IPS DF 6.9 (cell line): Measurements from ENCODE around the gene STK33.

Source experiments
- DNase-seq: peaks from one replicate; pipeline ENCODE4 v3.0.0-alpha.2; 2013; ENCODE audit warnings: low read depth, low spot score
- H3K27ac ChIP-seq: one replicate; pipeline ENCODE4 v1.5.1; 2013; ENCODE audit warnings: low read length, control low read depth
- H3K27me3 ChIP-seq: 2 replicates; pipeline ENCODE4 v1.6.1; 2013; ENCODE audit warnings: mild to moderate bottlenecking, low read length; ENCODE audit not compliant: control insufficient read depth, insufficient read depth
- H3K36me3 ChIP-seq: 2 replicates; pipeline ENCODE4 v1.6.1; 2013; ENCODE audit warnings: low read length; ENCODE audit not compliant: control insufficient read depth, insufficient read depth
- H3K4me1 ChIP-seq: 2 replicates; pipeline ENCODE4 v1.6.1; 2013; ENCODE audit warnings: low read length; ENCODE audit not compliant: control insufficient read depth, insufficient read depth
- H3K4me3 ChIP-seq: 2 replicates; pipeline ENCODE4 v1.5.1; 2013; ENCODE audit warnings: mild to moderate bottlenecking, low read length
- H3K9me3 ChIP-seq: 2 replicates; pipeline ENCODE4 v1.6.1; 2013; ENCODE audit warnings: low read length, inconsistent platforms; ENCODE audit not compliant: control insufficient read depth, insufficient read depth
- WGBS: extraction: QIAGEN DNeasy Blood & Tissue Kit; methylation state at CpG from one replicate; pipeline ENCODE4 v1.1.7; 2013; ENCODE audit warnings: mixed read lengths, missing lambda C conversion rate; ENCODE audit not compliant: insufficient read length, insufficient coverage; 5-methylcytosine and 5-hydroxymethylcytosine counted together

Gene STK33

GRCh38 chr11:8593935-8594909, at the start of gene STK33:
Gene STK33, minus strand, starts transcription at chr11:8594228. Its CDS starts 119,323 bp downstream, at chr11:8474905.
- WGBS, result no CpG with 5 or more reads among the region's 55 CpGs
- H3K4me1 ChIP-seq, result no peaks in the 10 kb centered on the region
- no peaks in the 10 kb centered on the region for H3K36me3 ChIP-seq
- no peaks in the 10 kb centered on the region for H3K9me3 ChIP-seq
- DNase-seq, result no peak
- peak within 1 kb of the TSS; percentile 79; the same call in 1 of the 2 replicates for H3K4me3 ChIP-seq
- H3K27ac ChIP-seq, result no peak within 1 kb of the TSS
- no peaks in the 10 kb centered on the region for H3K27me3 ChIP-seq

- Histone ChIP-seq H3K27ac (no peak overlapping the region), H3K27me3 (no peaks in the 10 kb centered on the region), H3K9me3 (no peaks in the 10 kb centered on the region), H3K4me3 (no peak overlapping the region), H3K4me1 (peaks cover 10% of the 10 kb centered on the region), H3K36me3 (peaks cover 3% of the 10 kb centered on the region; the same call in 1 of the 2 replicates)
- no peak for DNase-seq
- WGBS, result no CpG with 5 or more reads among the region's 5 CpGs
These were observed 48.3 kb upstream of the STK33 start for GRCh38 chr11:8642196-8642841.

GRCh38 chr11:8641332-8641731, 47.3 kb upstream of the STK33 start:
- no peak overlapping the region for H3K4me3 ChIP-seq
- no peak overlapping the region for H3K27ac ChIP-seq
- DNase-seq, result no peak
- H3K9me3 ChIP-seq, result no peaks in the 10 kb centered on the region
- peaks cover 10% of the 10 kb centered on the region for H3K4me1 ChIP-seq
- H3K36me3 ChIP-seq, result peaks cover 3% of the 10 kb centered on the region; the same call in 1 of the 2 replicates
- no peaks in the 10 kb centered on the region for H3K27me3 ChIP-seq
- WGBS, result no CpG with 5 or more reads among the region's 2 CpGs

- peaks cover 3% of the 10 kb centered on the region; the same call in 1 of the 2 replicates for H3K36me3 ChIP-seq
- H3K4me1 ChIP-seq, result peaks cover 10% of the 10 kb centered on the region
- no peaks in the 10 kb centered on the region for H3K9me3 ChIP-seq
- no CpG with 5 or more reads among the region's 5 CpGs for WGBS
- no peak overlapping the region for H3K27ac ChIP-seq
- H3K4me3 ChIP-seq, result no peak overlapping the region
- DNase-seq, result no peak
- H3K27me3 ChIP-seq, result no peaks in the 10 kb centered on the region
These were observed 46.4 kb upstream of the STK33 start for GRCh38 chr11:8640267-8640906.

GRCh38 chr11:8639655-8640054, 45.6 kb upstream of the STK33 start:
- Histone ChIP-seq H3K9me3 (no peaks in the 10 kb centered on the region), H3K4me3 (no peak overlapping the region), H3K27ac (no peak overlapping the region), H3K27me3 (no peaks in the 10 kb centered on the region), H3K36me3 (peaks cover 3% of the 10 kb centered on the region; the same call in 1 of the 2 replicates), H3K4me1 (peaks cover 10% of the 10 kb centered on the region)
- DNase-seq, result no peak
- no CpG with 5 or more reads among the region's 3 CpGs for WGBS

- no peaks in the 10 kb centered on the region for H3K27me3 ChIP-seq
- peaks cover 3% of the 10 kb centered on the region; the same call in 1 of the 2 replicates for H3K36me3 ChIP-seq
- no CpG with 5 or more reads among the region's 5 CpGs for WGBS
- DNase-seq, result no peak
- H3K4me3 ChIP-seq, result no peak overlapping the region
- H3K4me1 ChIP-seq, result peaks cover 10% of the 10 kb centered on the region
- H3K27ac ChIP-seq, result no peak overlapping the region
- no peaks in the 10 kb centered on the region for H3K9me3 ChIP-seq
These were observed 44.3 kb upstream of the STK33 start for GRCh38 chr11:8638300-8638699.

- WGBS, result no CpG with 5 or more reads among the region's 2 CpGs
- H3K4me1 ChIP-seq, result peaks cover 9% of the 10 kb centered on the region
These were observed 42.1 kb upstream of the STK33 start for GRCh38 chr11:8636127-8636526.

GRCh38 chr11:8634498-8634897, 40.5 kb upstream of the STK33 start:
- H3K9me3 ChIP-seq, result no peaks in the 10 kb centered on the region
- WGBS, result no CpG with 5 or more reads among the region's 6 CpGs
- no peak for DNase-seq
- no peaks in the 10 kb centered on the region for H3K36me3 ChIP-seq
- no peak overlapping the region for H3K27ac ChIP-seq
- no peak overlapping the region for H3K4me3 ChIP-seq
- no peaks in the 10 kb centered on the region for H3K27me3 ChIP-seq
- H3K4me1 ChIP-seq, result no peaks in the 10 kb centered on the region

More at GRCh38 chr11:8636127-8636526, 42.1 kb upstream of the STK33 start:
- no peaks in the 10 kb centered on the region for H3K9me3 ChIP-seq
- no peak for DNase-seq
- H3K27me3 ChIP-seq, result no peaks in the 10 kb centered on the region
- no peaks in the 10 kb centered on the region for H3K36me3 ChIP-seq
- H3K4me3 ChIP-seq, result no peak overlapping the region
- H3K27ac ChIP-seq, result no peak overlapping the region

- no CpG with 5 or more reads among the region's 6 CpGs for WGBS
- no peak for DNase-seq
- Histone ChIP-seq H3K4me3 (no peak overlapping the region), H3K36me3 (no peaks in the 10 kb centered on the region), H3K27ac (no peak overlapping the region), H3K4me1 (no peaks in the 10 kb centered on the region), H3K9me3 (no peaks in the 10 kb centered on the region), H3K27me3 (no peaks in the 10 kb centered on the region)
These were observed 37.5 kb upstream of the STK33 start for GRCh38 chr11:8631395-8632118.

- no peaks in the 10 kb centered on the region for H3K27me3 ChIP-seq
- H3K4me1 ChIP-seq, result no peaks in the 10 kb centered on the region; the same call in 1 of the 2 replicates
- no CpG with 5 or more reads among the region's 2 CpGs for WGBS
- DNase-seq, result no peak
- no peaks in the 10 kb centered on the region for H3K36me3 ChIP-seq
- no peak overlapping the region for H3K4me3 ChIP-seq
- no peaks in the 10 kb centered on the region for H3K9me3 ChIP-seq
- no peak overlapping the region for H3K27ac ChIP-seq
These were observed 30.7 kb upstream of the STK33 start for GRCh38 chr11:8624698-8625097.
